ENCODE results near the gene EFCC1. TPM values are rescaled to one million over a fixed set of nuclear protein-coding genes. Genes with fewer than 3 reads are reported as not detected.

The EFCC1 gene
- total RNA-seq, 8 experiments from 2014 or later = 0.09 to 10.5 (median 0.29) TPM; not detected in 1

- no peak for ATAC-seq (replicated peaks in 6 of 8)
- WGBS, 10 experiments = 10 to 100% (median 67%) methylated on average over 2 to 4 of the region's 4 CpGs; no CpG with 5 or more reads in 1 of the 10 experiments
- in situ Hi-C loops (cut with MboI; ENCODE audit: low pct_unique_long_range_greater_than_20kb in 2 of 9, low sequenced_read_pairs in 9 of 9, unreplicated experiment in 9 of 9) = loop anchor here in 1 of 9 experiments (25.0 kb wide), 1 partner anchor 240 kb away; the partner anchor contains the start of gene COPG1
- H3K4me3 ChIP-seq = no peak overlapping the region
- H3K4me1 ChIP-seq (replicated peaks in 1 of 2) = peaks cover 20 to 40% of the 10 kb centered on the region in 2 donors
- no peak overlapping the region for H3K27ac ChIP-seq
Observed at GRCh38 chr3:128997486-128998133, 3.5 kb upstream of the EFCC1 start.

- peaks cover 13 to 34% of the 10 kb centered on the region in 2 donors for H3K4me1 ChIP-seq (replicated peaks in 1 of 2)
- H3K4me3 ChIP-seq = no peak overlapping the region
- in situ Hi-C loops (cut with MboI; ENCODE audit: low pct_unique_long_range_greater_than_20kb in 2 of 9, low sequenced_read_pairs in 9 of 9, unreplicated experiment in 9 of 9) = loop anchor here in 1 of 9 experiments (25.0 kb wide), 1 partner anchor 239 kb away; the partner anchor contains the start of gene COPG1
- WGBS, 10 experiments = 7 to 100% (median 29%) methylated on average over 1 to 3 of the region's 3 CpGs; no CpG with 5 or more reads in 2 of the 10 experiments
- peak overlapping the region in 1 of 2 donors; percentile 65 for H3K27ac ChIP-seq
- ATAC-seq (replicated peaks in 6 of 8) = peak in 1 of 8 experiments; percentile 2
Observed at GRCh38 chr3:128998561-128998960, 2.5 kb upstream of the EFCC1 start.

GRCh38 chr3:128999102-128999501 lies 2.0 kb upstream of the EFCC1 start:
- peak in 5 of 8 experiments; percentile 10 to 71 (median 41) for ATAC-seq (replicated peaks in 6 of 8)
- H3K4me1 ChIP-seq (replicated peaks in 1 of 2) = peaks cover 13 to 36% of the 10 kb centered on the region in 2 donors
- in situ Hi-C loops (cut with MboI; ENCODE audit: low pct_unique_long_range_greater_than_20kb in 2 of 9, low sequenced_read_pairs in 9 of 9, unreplicated experiment in 9 of 9) = loop anchor here in 1 of 9 experiments (25.0 kb wide), 1 partner anchor 238 kb away; the partner anchor contains the start of gene COPG1
- WGBS, 10 experiments = 0 to 83% (median 22%) methylated on average over 2 to 5 of the region's 5 CpGs; no CpG with 5 or more reads in 2 of the 10 experiments
- H3K4me3 ChIP-seq = no peak overlapping the region
- peak overlapping the region in 1 of 2 donors; percentile 65 for H3K27ac ChIP-seq

- in situ Hi-C loops (cut with MboI; ENCODE audit: low pct_unique_long_range_greater_than_20kb in 2 of 9, low sequenced_read_pairs in 9 of 9, unreplicated experiment in 9 of 9) = no loop called here
- Histone ChIP-seq H3K4me3 (peak overlapping the region in 3 of 5 donors; percentile 35 to 43 (median 35)), H3K27ac (no peak overlapping the region), H3K4me1 (replicated peaks in 1 of 2) (peaks cover 13 to 30% of the 10 kb centered on the region in 2 donors)
- ATAC-seq (replicated peaks in 6 of 8) = no peak
- 0 to 39% (median 29%) methylated on average over 1 to 7 of the region's 15 CpGs; no CpG with 5 or more reads in 6 of the 10 experiments for WGBS, 10 experiments
Observed at GRCh38 chr3:129000742-129001100, 383 bp upstream of the EFCC1 start.

GRCh38 chr3:129001806-129002572 lies 885 bp downstream of the EFCC1 start:
- in situ Hi-C loops (cut with MboI; ENCODE audit: low pct_unique_long_range_greater_than_20kb in 2 of 9, low sequenced_read_pairs in 9 of 9, unreplicated experiment in 9 of 9) = no loop called here
- Histone ChIP-seq H3K4me1 (replicated peaks in 1 of 2) (peaks cover 13 to 30% of the 10 kb centered on the region in 2 donors), H3K4me3 (peak overlapping the region; percentile 28 to 43 (median 35)), H3K27ac (no peak overlapping the region)
- ATAC-seq (replicated peaks in 6 of 8) = peak; percentile 5 to 55 (median 45)
- WGBS, 10 experiments = 0 to 6% (median 1%) methylated on average over 1 to 18 of the region's 81 CpGs; no CpG with 5 or more reads in 6 of the 10 experiments

- no peak overlapping the region for H3K27ac ChIP-seq
- peaks cover 13 to 30% of the 10 kb centered on the region in 2 donors for H3K4me1 ChIP-seq (replicated peaks in 1 of 2)
- in situ Hi-C loops (cut with MboI; ENCODE audit: low pct_unique_long_range_greater_than_20kb in 2 of 9, low sequenced_read_pairs in 9 of 9, unreplicated experiment in 9 of 9) = no loop called here
- 7 to 82% (median 45%) methylated on average over 1 to 23 of the region's 28 CpGs; no CpG with 5 or more reads in 1 of the 10 experiments for WGBS, 10 experiments
- no peak for ATAC-seq (replicated peaks in 6 of 8)
- H3K4me3 ChIP-seq = peak overlapping the region in 3 of 5 donors; percentile 35 to 43 (median 35)
Observed at GRCh38 chr3:129002573-129003569, 1.8 kb downstream of the EFCC1 start.

GRCh38 chr3:129003578-129004112 lies 2.5 kb downstream of the EFCC1 start:
- in situ Hi-C loops (cut with MboI; ENCODE audit: low pct_unique_long_range_greater_than_20kb in 2 of 9, low sequenced_read_pairs in 9 of 9, unreplicated experiment in 9 of 9) = no loop called here
- Histone ChIP-seq H3K4me1 (replicated peaks in 1 of 2) (peaks cover 9 to 24% of the 10 kb centered on the region in 2 donors), H3K27ac (no peak overlapping the region), H3K4me3 (peak overlapping the region in 1 of 5 donors; percentile 5)
- WGBS, 10 experiments = 3 to 9% (median 6%) methylated on average over 7 to 36 of the region's 55 CpGs; no CpG with 5 or more reads in 7 of the 10 experiments
- ATAC-seq (replicated peaks in 6 of 8) = peak in 5 of 8 experiments; percentile 15 to 64 (median 63)

GRCh38 chr3:129004639-129005295 lies 3.7 kb downstream of the EFCC1 start:
- WGBS, 10 experiments = 0 to 82% (median 77%) methylated on average over 1 to 3 of the region's 6 CpGs; no CpG with 5 or more reads in 4 of the 10 experiments
- H3K4me1 ChIP-seq (replicated peaks in 1 of 2) = peaks cover 2 to 13% of the 10 kb centered on the region in 2 donors
- no peak overlapping the region for H3K4me3 ChIP-seq
- ATAC-seq (replicated peaks in 6 of 8) = no peak
- in situ Hi-C loops (cut with MboI; ENCODE audit: low pct_unique_long_range_greater_than_20kb in 2 of 9, low sequenced_read_pairs in 9 of 9, unreplicated experiment in 9 of 9) = no loop called here
- H3K27ac ChIP-seq = no peak overlapping the region

- peak in 1 of 8 experiments; percentile 2 for ATAC-seq (replicated peaks in 6 of 8)
- H3K27ac ChIP-seq = no peak overlapping the region
- WGBS, 10 experiments = 63 to 100% (median 90%) methylated on average over 1 to 3 of the region's 4 CpGs; no CpG with 5 or more reads in 3 of the 10 experiments
- peaks cover 2 to 14% of the 10 kb centered on the region in 2 donors for H3K4me1 ChIP-seq (replicated peaks in 1 of 2)
- in situ Hi-C loops (cut with MboI; ENCODE audit: low pct_unique_long_range_greater_than_20kb in 2 of 9, low sequenced_read_pairs in 9 of 9, unreplicated experiment in 9 of 9) = no loop called here
- no peak overlapping the region for H3K4me3 ChIP-seq
Observed at GRCh38 chr3:129005526-129006303, 4.6 kb downstream of the EFCC1 start.

GRCh38 chr3:129006864-129007263 lies 5.8 kb downstream of the EFCC1 start:
- Histone ChIP-seq H3K4me3 (no peak overlapping the region), H3K27ac (no peak overlapping the region), H3K4me1 (replicated peaks in 1 of 2) (peaks cover 0 to 13% of the 10 kb centered on the region in 2 donors)
- ATAC-seq (replicated peaks in 6 of 8) = no peak
- WGBS, 10 experiments = 43 to 97% (median 70%) methylated on average over 1 to 3 of the region's 3 CpGs; no CpG with 5 or more reads in 6 of the 10 experiments
- in situ Hi-C loops (cut with MboI; ENCODE audit: low pct_unique_long_range_greater_than_20kb in 2 of 9, low sequenced_read_pairs in 9 of 9, unreplicated experiment in 9 of 9) = no loop called here

- ATAC-seq (replicated peaks in 6 of 8) = no peak
- in situ Hi-C loops (cut with MboI; ENCODE audit: low pct_unique_long_range_greater_than_20kb in 2 of 9, low sequenced_read_pairs in 9 of 9, unreplicated experiment in 9 of 9) = no loop called here
- Histone ChIP-seq H3K4me3 (no peak overlapping the region), H3K27ac (no peak overlapping the region), H3K4me1 (replicated peaks in 1 of 2) (peaks cover 0 to 13% of the 10 kb centered on the region in 2 donors)
- WGBS, 10 experiments = 14 to 75% (median 60%) methylated on average over 1 to 2 of the region's 2 CpGs; no CpG with 5 or more reads in 3 of the 10 experiments
Observed at GRCh38 chr3:129007792-129008191, 6.7 kb downstream of the EFCC1 start.

Data from motor neuron (in vitro differentiated cells).